ENCODE data around the gene KCNQ2.

Gene KCNQ2

DNA sequence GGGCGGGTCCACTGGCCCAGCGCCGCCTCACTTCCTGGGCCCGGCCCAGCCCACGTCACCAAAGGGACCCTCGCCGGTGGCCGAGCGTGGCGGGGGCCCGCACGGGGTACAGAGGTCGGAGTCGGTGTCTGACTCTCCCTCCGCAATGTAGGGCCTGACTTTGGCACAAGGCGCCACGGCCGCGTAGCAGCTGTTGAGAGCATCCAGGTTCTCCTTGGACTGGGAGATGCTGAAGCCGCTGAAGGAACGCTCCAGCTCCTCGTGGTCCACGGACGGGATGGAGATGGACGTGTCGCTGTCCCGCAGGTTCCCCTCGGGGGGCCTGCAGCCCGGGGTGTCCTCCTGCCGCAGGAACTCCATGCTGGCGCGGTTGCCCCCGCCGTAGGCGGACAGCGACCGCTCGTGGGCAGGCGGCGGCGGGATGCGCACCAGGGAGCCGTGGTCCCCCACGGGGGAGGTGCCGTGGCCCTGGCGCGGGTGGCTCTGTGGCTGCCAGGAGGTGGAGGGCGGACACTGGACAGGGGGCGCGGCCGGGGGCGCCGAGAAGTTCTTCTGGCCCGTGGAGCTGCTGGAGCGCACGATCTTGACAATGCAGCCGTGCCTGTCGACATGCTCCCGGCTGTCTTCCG, 65.7 kb downstream of the KCNQ2 start:
- no peaks in the 10 kb centered on the region for H3K9me2 ChIP-seq (replicated peaks; ENCODE audit: insufficient read depth, low read length)
- no peak overlapping the region for H3K9ac ChIP-seq (ENCODE audit: low read length)
- H3K27ac ChIP-seq (ENCODE audit: low read depth, low read length), result no peak overlapping the region
- no peak overlapping the region for H3K4me2 ChIP-seq (ENCODE audit: low read depth, low read length, poor library complexity, severe bottlenecking)
- no peaks in the 10 kb centered on the region for H3K9me3 ChIP-seq (ENCODE audit: insufficient read depth, low read length)
- no peaks in the 10 kb centered on the region for H3K36me3 ChIP-seq (ENCODE audit: low read length)
- TF ChIP-seq EZH2phosphoT487 (conservative IDR thresholded peaks at IDR 0.05; ENCODE audit: low read length), result no peak
- no peak for TF ChIP-seq CTCF (IDR thresholded peaks at IDR 0.05; ENCODE audit: insufficient read depth, low read length, poor library complexity, severe bottlenecking)
- H3K27me3 ChIP-seq (ENCODE audit: low read length), result no peaks in the 10 kb centered on the region
- H3F3A ChIP-seq (ENCODE audit: insufficient read depth), result no peaks in the 10 kb centered on the region
- H3K4me3 ChIP-seq (ENCODE audit: insufficient read depth, low read length, poor library complexity, severe bottlenecking), result no peak overlapping the region
- H3K79me2 ChIP-seq (ENCODE audit: insufficient read depth, low read length), result no peaks in the 10 kb centered on the region
- H4K20me1 ChIP-seq (ENCODE audit: low read depth, low read length), result no peaks in the 10 kb centered on the region
- H2AFZ ChIP-seq (ENCODE audit: low read depth, low read length, severe bottlenecking), result no peak overlapping the region

- no peak overlapping the region for H2AFZ ChIP-seq (ENCODE audit: low read depth, low read length, severe bottlenecking)
- no peaks in the 10 kb centered on the region for H3K36me3 ChIP-seq (ENCODE audit: low read length)
- H3F3A ChIP-seq (ENCODE audit: insufficient read depth), result no peaks in the 10 kb centered on the region
- H3K27ac ChIP-seq (ENCODE audit: low read depth, low read length), result no peak overlapping the region
- H3K9me3 ChIP-seq (ENCODE audit: insufficient read depth, low read length), result no peaks in the 10 kb centered on the region
- H3K4me3 ChIP-seq (ENCODE audit: insufficient read depth, low read length, poor library complexity, severe bottlenecking), result no peak overlapping the region
- H3K79me2 ChIP-seq (ENCODE audit: insufficient read depth, low read length), result no peaks in the 10 kb centered on the region
- no peaks in the 10 kb centered on the region for H4K20me1 ChIP-seq (ENCODE audit: low read depth, low read length)
- TF ChIP-seq EZH2phosphoT487 (conservative IDR thresholded peaks at IDR 0.05; ENCODE audit: low read length) (no peak), CTCF (IDR thresholded peaks at IDR 0.05; ENCODE audit: insufficient read depth, low read length, poor library complexity, severe bottlenecking) (no peak)
- no peak overlapping the region for H3K4me2 ChIP-seq (ENCODE audit: low read depth, low read length, poor library complexity, severe bottlenecking)
- H3K9ac ChIP-seq (ENCODE audit: low read length), result no peak overlapping the region
- H3K27me3 ChIP-seq (ENCODE audit: low read length), result no peaks in the 10 kb centered on the region
- H3K9me2 ChIP-seq (replicated peaks; ENCODE audit: insufficient read depth, low read length), result no peaks in the 10 kb centered on the region
These were observed 66.4 kb downstream of the KCNQ2 start for GRCh38 chr20:63406011-63406410.

- Histone ChIP-seq H2AFZ (ENCODE audit: low read depth, low read length, severe bottlenecking) (no peak overlapping the region), H3F3A (ENCODE audit: insufficient read depth) (no peaks in the 10 kb centered on the region), H3K4me2 (ENCODE audit: low read depth, low read length, poor library complexity, severe bottlenecking) (no peak overlapping the region), H3K9me2 (replicated peaks; ENCODE audit: insufficient read depth, low read length) (no peaks in the 10 kb centered on the region), H3K27me3 (ENCODE audit: low read length) (no peaks in the 10 kb centered on the region), H3K4me3 (ENCODE audit: insufficient read depth, low read length, poor library complexity, severe bottlenecking) (no peak overlapping the region), H3K27ac (ENCODE audit: low read depth, low read length) (no peak overlapping the region), H3K79me2 (ENCODE audit: insufficient read depth, low read length) (no peaks in the 10 kb centered on the region), H4K20me1 (ENCODE audit: low read depth, low read length) (no peaks in the 10 kb centered on the region), H3K9me3 (ENCODE audit: insufficient read depth, low read length) (no peaks in the 10 kb centered on the region), H3K36me3 (ENCODE audit: low read length) (no peaks in the 10 kb centered on the region), H3K9ac (ENCODE audit: low read length) (no peak overlapping the region)
- TF ChIP-seq EZH2phosphoT487 (conservative IDR thresholded peaks at IDR 0.05; ENCODE audit: low read length), result no peak
- no peak for TF ChIP-seq CTCF (IDR thresholded peaks at IDR 0.05; ENCODE audit: insufficient read depth, low read length, poor library complexity, severe bottlenecking)
These were observed 67.2 kb downstream of the KCNQ2 start for GRCh38 chr20:63405102-63405730.

Measured in SU-DHL-6 (cell line).